Measurements from ENCODE around the gene IL4I1. TPM values are rescaled to one million over a fixed set of nuclear protein-coding genes. Genes with fewer than 3 reads are reported as not detected.

The IL4I1 gene
- polyA plus RNA-seq, 3 donors: 5.6 to 7.6 (median 7.0) TPM

DNA sequence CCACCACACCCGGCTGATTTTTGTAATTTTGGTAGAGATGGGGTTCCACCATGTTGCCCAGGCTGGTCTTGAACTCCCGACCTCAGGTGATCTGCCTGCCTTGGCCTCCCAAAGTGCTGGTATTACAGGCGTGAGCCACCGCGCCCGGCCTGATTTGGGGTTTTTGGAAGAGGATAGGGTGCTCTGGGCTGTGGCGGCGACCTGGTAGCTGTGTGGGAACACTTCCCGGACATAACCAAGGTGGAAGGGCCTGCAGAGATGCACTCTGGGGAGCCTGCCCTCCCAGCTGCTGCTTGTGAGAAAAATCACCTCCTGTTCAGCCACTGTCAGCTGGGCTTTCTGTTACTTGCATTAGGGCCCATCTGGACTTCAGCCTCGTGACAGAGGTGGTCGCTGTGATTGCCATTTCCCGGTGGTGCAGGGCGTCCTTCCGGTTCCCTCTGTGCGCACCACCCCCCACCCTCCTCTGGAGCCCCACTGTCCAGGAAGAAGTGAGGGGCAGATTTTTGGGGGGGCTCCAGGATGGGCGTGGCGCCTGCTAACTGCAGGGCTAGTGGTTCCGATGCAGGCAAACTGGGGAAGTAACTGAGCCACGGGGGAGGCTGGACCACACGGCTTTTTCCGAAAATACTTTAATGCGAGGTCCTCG is 7.5 kb downstream of the IL4I1 start:
- DNase-seq: no peak
- Mint-ChIP-seq H3K4me3 (peak overlapping the region; percentile 16 to 44), H3K27ac (peak overlapping the region in 3 of 7 donors; percentile 20 to 50 (median 35)), H3K36me3 (peaks cover 33 to 44% of the 10 kb centered on the region in 2 donors), H3K4me1 (peaks cover 20% of the 10 kb centered on the region), H3K27me3 (ENCODE audit: low read depth in 3 of 3) (peaks cover 21 to 43% (median 30%) of the 10 kb centered on the region in 3 donors), H3K9me3 (peaks cover 0 to 7% (median 0%) of the 10 kb centered on the region in 7 donors)
- Histone ChIP-seq H3K36me3 (replicated peaks in 1 of 2; ENCODE audit: control insufficient read depth in 1 of 2, insufficient read depth in 2 of 2, low read length in 2 of 2) (peaks cover 8 to 10% of the 10 kb centered on the region in 2 donors), H2AFZ (ENCODE audit: insufficient read depth, low read depth, low read length, poor library complexity, severe bottlenecking) (no peak overlapping the region), H3K27ac (ENCODE audit: low read depth in 1 of 2, low read length in 2 of 2) (no peak overlapping the region), H4K20me1 (ENCODE audit: insufficient read depth, low read length) (peaks cover 19% of the 10 kb centered on the region), H3K27me3 (ENCODE audit: control insufficient read depth in 2 of 2, insufficient read depth in 2 of 2, low read length in 2 of 2) (peaks cover 0 to 9% of the 10 kb centered on the region in 2 donors), H3K4me2 (replicated peaks; ENCODE audit: extremely low read depth, low read length, poor library complexity, severe bottlenecking) (no peak overlapping the region), H3K4me1 (ENCODE audit: control insufficient read depth in 1 of 2, insufficient read depth in 2 of 2, low read length in 2 of 2) (peaks cover 11 to 13% of the 10 kb centered on the region in 2 donors), H3K4me3 (replicated peaks in 1 of 3; ENCODE audit: low read depth in 2 of 3, low read length in 3 of 3) (no peak overlapping the region), H3K9me3 (replicated peaks in 1 of 2; ENCODE audit: control insufficient read depth in 1 of 2, insufficient read depth in 1 of 2, low read length in 2 of 2) (no peaks in the 10 kb centered on the region), H3K79me2 (ENCODE audit: insufficient read depth, low read length) (no peaks in the 10 kb centered on the region), H3K9ac (ENCODE audit: insufficient read depth, low read length, poor library complexity, severe bottlenecking) (no peak overlapping the region)
- intact Hi-C loops (cut with micrococcal nuclease): loop anchor here in 1 of 2 donors (5.0 kb wide), 1 partner anchor 38 kb away; the partner anchor contains the start of genes ATF5 and NUP62
- TF ChIP-seq, protein P1, sequence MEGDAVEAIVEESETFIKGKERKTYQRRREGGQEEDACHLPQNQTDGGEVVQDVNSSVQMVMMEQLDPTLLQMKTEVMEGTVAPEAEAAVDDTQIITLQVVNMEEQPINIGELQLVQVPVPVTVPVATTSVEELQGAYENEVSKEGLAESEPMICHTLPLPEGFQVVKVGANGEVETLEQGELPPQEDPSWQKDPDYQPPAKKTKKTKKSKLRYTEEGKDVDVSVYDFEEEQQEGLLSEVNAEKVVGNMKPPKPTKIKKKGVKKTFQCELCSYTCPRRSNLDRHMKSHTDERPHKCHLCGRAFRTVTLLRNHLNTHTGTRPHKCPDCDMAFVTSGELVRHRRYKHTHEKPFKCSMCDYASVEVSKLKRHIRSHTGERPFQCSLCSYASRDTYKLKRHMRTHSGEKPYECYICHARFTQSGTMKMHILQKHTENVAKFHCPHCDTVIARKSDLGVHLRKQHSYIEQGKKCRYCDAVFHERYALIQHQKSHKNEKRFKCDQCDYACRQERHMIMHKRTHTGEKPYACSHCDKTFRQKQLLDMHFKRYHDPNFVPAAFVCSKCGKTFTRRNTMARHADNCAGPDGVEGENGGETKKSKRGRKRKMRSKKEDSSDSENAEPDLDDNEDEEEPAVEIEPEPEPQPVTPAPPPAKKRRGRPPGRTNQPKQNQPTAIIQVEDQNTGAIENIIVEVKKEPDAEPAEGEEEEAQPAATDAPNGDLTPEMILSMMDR (IDR thresholded peaks at IDR 0.05): no peak
- WGBS (ENCODE audit: insufficient coverage): 88% methylated on average over 12 of the region's 23 CpGs

DNA sequence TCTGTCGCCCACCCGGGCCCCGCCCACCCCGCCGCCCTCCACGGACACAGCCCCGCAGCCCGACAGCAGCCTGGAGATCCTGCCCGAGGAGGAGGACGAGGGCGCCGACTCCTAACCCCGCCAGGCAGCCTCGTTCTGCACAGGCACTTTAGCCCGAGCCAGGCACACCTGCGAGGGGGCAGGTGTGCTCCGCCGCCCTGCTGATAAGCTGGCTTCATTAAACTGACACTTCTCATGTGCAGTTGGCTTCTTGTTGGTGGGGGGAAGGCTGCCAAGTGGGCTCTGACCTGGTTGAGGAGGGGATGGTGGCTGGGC is 8.2 kb downstream of the IL4I1 start:
- no peak for DNase-seq
- Histone ChIP-seq H3K27me3 (ENCODE audit: control insufficient read depth in 2 of 2, insufficient read depth in 2 of 2, low read length in 2 of 2) (peaks cover 0 to 9% of the 10 kb centered on the region in 2 donors), H4K20me1 (ENCODE audit: insufficient read depth, low read length) (peaks cover 22% of the 10 kb centered on the region), H3K4me2 (replicated peaks; ENCODE audit: extremely low read depth, low read length, poor library complexity, severe bottlenecking) (no peak overlapping the region), H3K4me1 (ENCODE audit: control insufficient read depth in 1 of 2, insufficient read depth in 2 of 2, low read length in 2 of 2) (peaks cover 11 to 13% of the 10 kb centered on the region in 2 donors), H3K4me3 (replicated peaks in 1 of 3; ENCODE audit: low read depth in 2 of 3, low read length in 3 of 3) (no peak overlapping the region), H3K9ac (ENCODE audit: insufficient read depth, low read length, poor library complexity, severe bottlenecking) (no peak overlapping the region), H3K27ac (ENCODE audit: low read depth in 1 of 2, low read length in 2 of 2) (no peak overlapping the region), H2AFZ (ENCODE audit: insufficient read depth, low read depth, low read length, poor library complexity, severe bottlenecking) (no peak overlapping the region), H3K9me3 (replicated peaks in 1 of 2; ENCODE audit: control insufficient read depth in 1 of 2, insufficient read depth in 1 of 2, low read length in 2 of 2) (no peaks in the 10 kb centered on the region), H3K36me3 (replicated peaks in 1 of 2; ENCODE audit: control insufficient read depth in 1 of 2, insufficient read depth in 2 of 2, low read length in 2 of 2) (peaks cover 15 to 17% of the 10 kb centered on the region in 2 donors), H3K79me2 (ENCODE audit: insufficient read depth, low read length) (no peaks in the 10 kb centered on the region)
- peaks cover 40 to 50% of the 10 kb centered on the region in 2 donors for H3K36me3 Mint-ChIP-seq
- intact Hi-C loops (cut with micrococcal nuclease): loop anchor here in 1 of 2 donors (5.0 kb wide), 1 partner anchor 39 kb away; the partner anchor contains the start of genes ATF5 and NUP62
- peak overlapping the region in 1 of 2 donors; percentile 4 for H3K4me3 Mint-ChIP-seq
- TF ChIP-seq, protein P1 (IDR thresholded peaks at IDR 0.05): no peak
- peaks cover 0 to 7% (median 0%) of the 10 kb centered on the region in 7 donors for H3K9me3 Mint-ChIP-seq
- peaks cover 20% of the 10 kb centered on the region for H3K4me1 Mint-ChIP-seq
- H3K27ac Mint-ChIP-seq: no peak overlapping the region
- H3K27me3 Mint-ChIP-seq (ENCODE audit: low read depth in 3 of 3): peaks cover 21 to 42% (median 31%) of the 10 kb centered on the region in 3 donors
- 96% methylated on average over 18 of the region's 18 CpGs for whole genome bisulfite sequencing (ENCODE audit: insufficient coverage)
